PC-9 (cell line): Measurements from ENCODE around the gene ZNF217. TPM values are rescaled to one million over a fixed set of nuclear protein-coding genes. Genes with fewer than 3 reads are reported as not detected.
A peak's percentile ranks its signal among the peaks of the same experiment; 100 is the strongest.
"Not testable (repeated sequence)": the region's sequence is repeated elsewhere in the genome, so short reads cannot be mapped to it uniquely, and the experiment has no call there.

Source experiments
- BruUV-seq: library from RNA; stranded (reverse); fragments of 400-500 nt; replicated peaks from 2 replicates; lab custom pipeline; 2021; lab: Mats Ljungman, UMichigan
- CTCF ChIA-PET: fragments of 300-600 bp; sonication (Branson Sonifier 250); formaldehyde crosslinking; loops from one replicate; lab custom pipeline; 2022; ENCODE audit warnings: antibody characterized with exemption; lab: Charles Lee
- POLR2A ChIA-PET: fragments of 300-600 bp; sonication (Branson Sonifier 250); formaldehyde crosslinking; loops from one replicate; lab custom pipeline; 2022; ENCODE audit warnings: antibody characterized with exemption; ENCODE audit not compliant: unreplicated experiment; lab: Charles Lee
- DNase-seq, 2 experiments: peaks; one replicate each; pipeline versions ENCODE4 v3.0.0 to v3.0.0-alpha.2; 2015 to 2022; ENCODE audit warnings: mixed read lengths in 1 of 2
- H2AFZ ChIP-seq: fragments of 200-600 bp; sonication (generic); 2 replicates; pipeline ENCODE4 v1.8.1; 2017; ENCODE audit warnings: antibody characterized with exemption
- H3F3A ChIP-seq: fragments of 200-600 bp; sonication (generic); 2 replicates; pipeline ENCODE4 v1.8.1; 2017; ENCODE audit warnings: antibody characterized with exemption, mild to moderate bottlenecking, low read depth; ENCODE audit not compliant: insufficient read depth
- H3K27ac ChIP-seq: fragments of 200-600 bp; sonication (generic); 2 replicates; pipeline ENCODE4 v1.6.1; 2016; ENCODE audit warnings: mixed run types
- H3K27me3 ChIP-seq: fragments of 200-600 bp; sonication (generic); 2 replicates; pipeline ENCODE4 v1.6.1; 2016; ENCODE audit warnings: low read depth, mixed run types; ENCODE audit not compliant: insufficient read depth
- H3K36me3 ChIP-seq: fragments of 200-600 bp; sonication (generic); 2 replicates; pipeline ENCODE4 v1.6.1; 2016; ENCODE audit warnings: low read depth, mixed run types
- H3K4me1 ChIP-seq: fragments of 200-600 bp; sonication (generic); replicated peaks from 2 replicates; pipeline ENCODE4 v1.6.1; 2016; ENCODE audit warnings: mixed run types; ENCODE audit not compliant: insufficient read depth
- H3K4me2 ChIP-seq: fragments of 200-600 bp; sonication (generic); 2 replicates; pipeline ENCODE4 v1.6.1; 2017; ENCODE audit warnings: mixed run types
- H3K4me3 ChIP-seq: fragments of 200-600 bp; sonication (generic); 2 replicates; pipeline ENCODE4 v1.6.1; 2016; ENCODE audit warnings: mixed run types
- H3K79me2 ChIP-seq: fragments of 200-600 bp; sonication (generic); 2 replicates; pipeline ENCODE4 v1.6.1; 2017; ENCODE audit warnings: low read depth, mixed run types
- H3K9me2 ChIP-seq: fragments of 200-600 bp; sonication (generic); 2 replicates; pipeline ENCODE4 v1.8.1; 2017; ENCODE audit warnings: mild to moderate bottlenecking; ENCODE audit not compliant: insufficient read depth
- H3K9me3 ChIP-seq: fragments of 200-600 bp; sonication (generic); 2 replicates; pipeline ENCODE4 v1.8.1; 2016; ENCODE audit warnings: low read depth; ENCODE audit not compliant: insufficient read depth
- H4K20me1 ChIP-seq: fragments of 200-600 bp; sonication (generic); 2 replicates; pipeline ENCODE4 v1.8.1; 2017; ENCODE audit not compliant: insufficient read depth
- EZH2 ChIP-seq: fragments of 200-600 bp; sonication (generic); IDR thresholded peaks from 2 replicates; pipeline ENCODE4 v1.8.0; 2017; ENCODE audit warnings: antibody characterized with exemption, low read depth
- intact Hi-C: fragments of 100-400 bp; cut with micrococcal nuclease; formaldehyde crosslinking; loops from one replicate; pipeline ENCODE4 v1.10.0; 2022; ENCODE audit not compliant: unreplicated experiment
- total RNA-seq: library from RNA; stranded (reverse); gene quantifications from 2 replicates; pipeline ENCODE4 v1.2.3, GENCODE V29; 2021
- TF ChIP-seq, protein P1 (sequence below): fragments of 200-600 bp; sonication (generic); conservative IDR thresholded peaks from 2 replicates; pipeline ENCODE4 v1.6.1; 2017; ENCODE audit warnings: mixed run types, antibody characterized with exemption, mild to moderate bottlenecking, moderate library complexity

ZNF217 gene
- total RNA-seq, 1 experiment from 2014 or later = 63.8 TPM

DNA sequence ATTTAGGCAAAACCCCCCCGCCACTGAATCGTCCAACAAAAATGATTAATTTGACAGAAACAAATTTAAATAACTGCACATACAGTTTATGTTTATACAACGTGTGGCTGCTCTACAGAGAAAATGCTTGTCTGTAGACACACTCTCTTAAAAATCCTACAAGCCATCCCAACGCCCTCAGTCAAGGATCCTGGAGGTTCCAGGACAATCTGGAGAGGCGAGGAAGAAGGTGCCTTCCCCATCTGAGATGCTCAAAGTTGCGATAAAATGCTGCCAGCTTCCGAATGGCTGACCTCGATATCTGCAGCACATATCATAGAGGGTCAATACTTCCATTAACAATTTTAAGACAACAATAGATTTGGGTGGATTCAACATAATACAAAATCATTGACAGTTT is 25.3 kb downstream of the ZNF217 start:
- ChIA-PET POLR2A (no interaction called here), CTCF (no interaction called here)
- H3K4me1 ChIP-seq = no peaks in the 10 kb centered on the region
- H3K4me2 ChIP-seq = no peak overlapping the region
- peaks cover 72% of the 10 kb centered on the region for H3K36me3 ChIP-seq
- H2AFZ ChIP-seq = no peak overlapping the region
- TF ChIP-seq, protein P1, sequence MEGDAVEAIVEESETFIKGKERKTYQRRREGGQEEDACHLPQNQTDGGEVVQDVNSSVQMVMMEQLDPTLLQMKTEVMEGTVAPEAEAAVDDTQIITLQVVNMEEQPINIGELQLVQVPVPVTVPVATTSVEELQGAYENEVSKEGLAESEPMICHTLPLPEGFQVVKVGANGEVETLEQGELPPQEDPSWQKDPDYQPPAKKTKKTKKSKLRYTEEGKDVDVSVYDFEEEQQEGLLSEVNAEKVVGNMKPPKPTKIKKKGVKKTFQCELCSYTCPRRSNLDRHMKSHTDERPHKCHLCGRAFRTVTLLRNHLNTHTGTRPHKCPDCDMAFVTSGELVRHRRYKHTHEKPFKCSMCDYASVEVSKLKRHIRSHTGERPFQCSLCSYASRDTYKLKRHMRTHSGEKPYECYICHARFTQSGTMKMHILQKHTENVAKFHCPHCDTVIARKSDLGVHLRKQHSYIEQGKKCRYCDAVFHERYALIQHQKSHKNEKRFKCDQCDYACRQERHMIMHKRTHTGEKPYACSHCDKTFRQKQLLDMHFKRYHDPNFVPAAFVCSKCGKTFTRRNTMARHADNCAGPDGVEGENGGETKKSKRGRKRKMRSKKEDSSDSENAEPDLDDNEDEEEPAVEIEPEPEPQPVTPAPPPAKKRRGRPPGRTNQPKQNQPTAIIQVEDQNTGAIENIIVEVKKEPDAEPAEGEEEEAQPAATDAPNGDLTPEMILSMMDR = no peak
- peaks cover 87% of the 10 kb centered on the region for H3F3A ChIP-seq
- H3K27ac ChIP-seq = no peak overlapping the region
- no peak overlapping the region for H3K4me3 ChIP-seq
- no peaks in the 10 kb centered on the region for H3K9me2 ChIP-seq
- no peaks in the 10 kb centered on the region for H3K27me3 ChIP-seq
- peaks cover 56% of the 10 kb centered on the region for H3K79me2 ChIP-seq
- DNase-seq = no peak
- TSS peak; percentile 2 for BruUV-seq
- intact Hi-C loops = no loop called here
- no peaks in the 10 kb centered on the region for H3K9me3 ChIP-seq
- H4K20me1 ChIP-seq = peaks cover 54% of the 10 kb centered on the region

DNA sequence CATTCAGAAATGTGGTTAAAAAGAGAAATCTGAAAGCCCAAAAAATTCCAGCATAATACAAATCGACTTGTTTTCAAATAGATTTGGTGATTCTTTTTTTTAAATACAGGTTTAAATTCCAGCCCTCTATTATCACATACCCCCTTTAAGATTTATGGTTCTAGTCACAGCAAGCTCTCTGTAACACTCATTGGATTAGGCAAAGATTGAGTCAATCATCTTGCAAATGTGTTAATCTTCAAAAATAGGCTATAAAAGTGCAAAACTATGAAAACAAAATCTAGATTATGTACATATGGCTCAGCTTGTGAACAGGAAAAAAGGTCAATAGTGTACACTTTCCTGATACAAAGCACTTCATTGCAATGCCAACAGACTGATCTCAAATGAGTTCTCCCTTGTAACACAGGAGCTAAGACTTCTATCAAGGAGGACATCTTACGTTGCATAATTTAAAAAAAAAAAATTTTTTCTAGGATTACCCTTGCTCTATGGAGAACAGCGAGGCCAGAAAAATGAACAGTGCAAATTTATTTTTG is 26.2 kb downstream of the ZNF217 start:
- H3K27ac ChIP-seq = no peak overlapping the region
- H2AFZ ChIP-seq = no peak overlapping the region
- H3K4me3 ChIP-seq = no peak overlapping the region
- intact Hi-C loops = no loop called here
- peaks cover 80% of the 10 kb centered on the region for H3F3A ChIP-seq
- ChIA-PET CTCF (no interaction called here), POLR2A (interaction anchor here (0.6 kb wide), 2 partner anchors 168 to 169 kb away, joined by 4 to 8 read pairs; no protein-coding TSS in a partner anchor)
- DNase-seq = no peak
- peaks cover 46% of the 10 kb centered on the region for H4K20me1 ChIP-seq
- peaks cover 47% of the 10 kb centered on the region for H3K79me2 ChIP-seq
- BruUV-seq = no TSS peak
- peaks cover 63% of the 10 kb centered on the region for H3K36me3 ChIP-seq
- H3K4me1 ChIP-seq = no peaks in the 10 kb centered on the region
- no peaks in the 10 kb centered on the region for H3K27me3 ChIP-seq
- no peak for TF ChIP-seq EZH2
- TF ChIP-seq, protein P1 = no peak
- H3K4me2 ChIP-seq = no peak overlapping the region
- H3K9me3 ChIP-seq = no peaks in the 10 kb centered on the region
- H3K9me2 ChIP-seq = no peaks in the 10 kb centered on the region

DNA sequence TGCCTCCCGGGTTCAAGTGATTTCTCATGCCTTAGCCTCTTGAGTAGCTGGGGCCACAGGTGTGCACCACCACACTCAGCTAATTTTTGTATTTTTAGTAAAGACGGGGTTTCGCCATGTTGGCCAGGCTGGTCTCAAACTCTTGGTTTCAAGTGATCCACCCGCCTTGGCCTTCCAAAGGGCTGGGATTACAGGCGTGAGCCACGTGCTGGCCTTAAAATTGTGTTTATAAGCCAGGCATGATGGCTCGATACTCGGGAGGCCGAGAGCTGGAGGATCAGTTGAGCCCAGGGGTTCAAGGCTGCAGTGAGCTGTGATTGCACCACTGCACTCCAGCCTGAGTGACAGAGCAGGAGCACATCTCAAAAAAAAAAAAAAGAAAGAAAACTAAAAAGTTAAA is 27.0 kb downstream of the ZNF217 start:
- BruUV-seq, H3K4me2 ChIP-seq, H3K27ac ChIP-seq, H3K4me3 ChIP-seq, H3K27me3 ChIP-seq, POLR2A ChIA-PET, H3K9me3 ChIP-seq, H3K4me1 ChIP-seq, DNase-seq, H2AFZ ChIP-seq, CTCF ChIA-PET, H3K9me2 ChIP-seq, intact Hi-C loops: not testable (repeated sequence)
- H3K36me3 ChIP-seq = peaks cover 55% of the 10 kb centered on the region
- peaks cover 38% of the 10 kb centered on the region for H4K20me1 ChIP-seq
- H3K79me2 ChIP-seq = peaks cover 38% of the 10 kb centered on the region
- H3F3A ChIP-seq = peaks cover 79% of the 10 kb centered on the region

DNA sequence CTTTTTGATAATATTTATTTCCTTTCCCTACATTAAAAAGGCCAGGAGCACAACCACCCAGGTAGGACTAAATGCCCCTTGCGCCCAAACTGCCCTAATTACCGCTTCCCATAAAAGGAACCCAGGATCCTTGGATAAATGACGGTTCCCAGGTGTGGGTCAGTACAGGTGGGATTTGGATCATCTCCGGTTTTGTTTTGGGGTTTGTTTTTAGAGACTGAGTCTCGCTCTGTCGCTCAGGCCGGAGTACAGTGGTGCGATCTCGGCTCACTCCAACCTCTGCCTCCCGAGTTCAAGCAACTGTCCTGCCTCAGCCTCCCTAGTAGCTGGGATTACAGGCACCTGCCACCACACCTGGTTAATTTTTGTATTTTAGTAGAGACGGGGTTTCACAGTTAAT is 28.4 kb downstream of the ZNF217 start:
- Histone ChIP-seq H3K9me2 (no peaks in the 10 kb centered on the region), H2AFZ (no peak overlapping the region), H3K27me3 (no peaks in the 10 kb centered on the region), H3K4me3 (no peak overlapping the region), H4K20me1 (peaks cover 25% of the 10 kb centered on the region), H3F3A (peaks cover 72% of the 10 kb centered on the region), H3K9me3 (no peaks in the 10 kb centered on the region), H3K36me3 (peaks cover 42% of the 10 kb centered on the region), H3K4me1 (no peaks in the 10 kb centered on the region), H3K79me2 (peaks cover 25% of the 10 kb centered on the region), H3K4me2 (no peak overlapping the region), H3K27ac (no peak overlapping the region)
- POLR2A ChIA-PET = interaction anchor here (0.7 kb wide), 1 partner anchor 90 kb away, joined by 3 read pairs; no protein-coding TSS in a partner anchor
- no TSS peak for BruUV-seq
- TF ChIP-seq, protein P1 = no peak
- no peak for TF ChIP-seq EZH2
- DNase-seq = no peak
- intact Hi-C loops = no loop called here
- CTCF ChIA-PET = no interaction called here

DNA sequence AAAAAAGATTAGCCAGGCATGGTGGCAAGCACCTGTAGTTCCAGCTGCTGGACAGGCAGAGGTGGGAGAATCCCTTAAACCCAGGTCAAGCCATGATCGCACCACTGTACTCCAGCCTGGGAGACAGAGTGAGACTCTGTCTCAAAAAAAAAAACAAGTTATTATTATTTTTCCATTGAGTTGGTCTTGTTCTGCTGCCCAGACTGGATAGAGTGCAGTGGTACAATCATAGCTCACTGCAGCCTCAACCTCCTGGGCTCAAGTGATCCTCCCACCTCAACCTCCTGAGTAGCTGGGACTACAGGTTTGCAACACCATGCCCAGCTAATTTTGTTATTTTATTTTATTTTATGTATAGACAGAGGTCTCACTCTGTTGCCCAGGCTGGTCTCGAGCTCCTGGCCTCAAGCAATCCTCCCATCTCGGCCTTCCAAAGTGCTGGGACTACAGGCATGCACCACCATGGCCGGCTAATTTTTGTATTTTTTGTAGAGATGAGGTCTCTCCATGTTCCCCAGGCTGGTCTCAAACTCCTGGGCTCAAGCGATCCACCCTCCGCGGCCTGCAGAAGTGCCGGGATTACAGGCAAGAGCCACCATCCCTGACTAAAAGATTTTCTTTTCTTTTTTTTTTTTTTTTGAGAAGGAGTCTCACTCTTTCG is 31.4 kb downstream of the ZNF217 start:
- H3K27ac ChIP-seq, intact Hi-C loops, H3K9me2 ChIP-seq, H2AFZ ChIP-seq, H3K4me1 ChIP-seq, H3K79me2 ChIP-seq, DNase-seq, H3K9me3 ChIP-seq, BruUV-seq, H3K4me2 ChIP-seq, H3K4me3 ChIP-seq, H3K27me3 ChIP-seq, H4K20me1 ChIP-seq: not testable (repeated sequence)
- POLR2A ChIA-PET = interaction anchor here (0.6 kb wide), 1 partner anchor 506 kb away, joined by 11 read pairs; no protein-coding TSS in a partner anchor
- Histone ChIP-seq H3K36me3 (peaks cover 12% of the 10 kb centered on the region), H3F3A (peaks cover 44% of the 10 kb centered on the region)
- CTCF ChIA-PET = interaction anchor here (0.5 kb wide), 1 partner anchor 14 kb away, joined by 3 read pairs; no protein-coding TSS in a partner anchor
